H1 (cell line): ENCODE measurements around the gene TBX5. TPM values are rescaled to one million over a fixed set of nuclear protein-coding genes. Genes with fewer than 3 reads are reported as not detected.

Experiments
- ASH2L ChIP-seq: fragments of 200-600, 300-600 bp; sonication (generic); IDR thresholded peaks from one replicate; pipeline ENCODE4 v1.7.1; 2017; ENCODE audit warnings: low read length
- CBX8 ChIP-seq: fragments of 300-800, 300-1000 bp; sonication (generic); IDR thresholded peaks from 2 replicates; pipeline ENCODE4 v1.7.1; 2016; ENCODE audit warnings: low read depth, low read length, borderline replicate concordance
- CHD7 ChIP-seq: fragments of 300-600 bp; sonication (generic); IDR thresholded peaks from 2 replicates; pipeline ENCODE4 v1.7.1; 2012; ENCODE audit warnings: low read length, moderate library complexity, mild to moderate bottlenecking, inconsistent platforms; ENCODE audit not compliant: insufficient replicate concordance
- E2F6 ChIP-seq: IDR thresholded peaks from 2 replicates; pipeline ENCODE4 v1.6.1; 2012; ENCODE audit warnings: inconsistent platforms
- KDM1A ChIP-seq: fragments of 200-600, 300-600 bp; sonication (generic); IDR thresholded peaks from 2 replicates; pipeline ENCODE4 v1.7.1; 2016; ENCODE audit warnings: mild to moderate bottlenecking, low read length, borderline replicate concordance
- KDM5A ChIP-seq: fragments of 200-600 bp; IDR thresholded peaks from 2 replicates; pipeline ENCODE4 v1.7.1; 2012; ENCODE audit warnings: mild to moderate bottlenecking, low read length, inconsistent platforms, mixed read lengths
- NRF1 ChIP-seq: IDR thresholded peaks from 2 replicates; pipeline ENCODE4 v1.6.1; 2011; ENCODE audit warnings: mild to moderate bottlenecking, low read depth, low read length, improper control_type of control experiment
- POLR2AphosphoS5 ChIP-seq: IDR thresholded peaks from 2 replicates; pipeline ENCODE4 v1.6.1; 2011; ENCODE audit warnings: low read depth, low read length
- RBBP5 ChIP-seq: IDR thresholded peaks from 2 replicates; pipeline ENCODE4 v1.7.1; 2012; ENCODE audit warnings: low read depth, mild to moderate bottlenecking, inconsistent platforms, low read length, moderate library complexity, borderline replicate concordance
- SIX5 ChIP-seq: IDR thresholded peaks from 2 replicates; pipeline ENCODE4 v1.6.1; 2011; ENCODE audit warnings: mild to moderate bottlenecking, low read depth, low read length
- polyA plus RNA-seq, 7 experiments: library from polyadenylated mRNA; depleted of rRNA in 3 of 7; stranded (reverse) in 5 of 7; unstranded in 2 of 7; fragments of >200 nt in 5 of 7; fragments of 200-250 nt in 2 of 7; gene quantifications; 1 replicate in 5 of 7; 2 replicates in 1 of 7; 4 replicates in 1 of 7; pipeline versions ENCODE4 v1.2.1 to v1.2.3, GENCODE V29; 2011 to 2013; ENCODE audit warnings: missing spikeins in 2 of 7, mixed read lengths in 2 of 7
- total RNA-seq: library from RNA; stranded (reverse); fragmentation: NEBNext Ultra II Directional; extraction: Animal tissue kit (Norgen Biotek cat#: 25700); gene quantifications from 2 replicates; pipeline ENCODE4 v1.2.1, GENCODE V29; 2021

TBX5 gene
- total and polyA plus RNA-seq, 2 of the 8 experiments (the other 6 are each of a cell fraction or from before 2014, with no cell fraction given), result 0.05 TPM; not detected in 1

GRCh38 chr12:114405519-114406271 is at the start of gene TBX5 (continued):
- TF ChIP-seq CHD7, result no peak
- no peak for TF ChIP-seq RBBP5
- 0 out of 2 replicates have a peak, but pooled peaks have one; percentile 60 for TF ChIP-seq CBX8
- TF ChIP-seq KDM5A, result no peak
- TF ChIP-seq SIX5, result no peak
- no peak for TF ChIP-seq KDM1A
- no peak for TF ChIP-seq E2F6
- TF ChIP-seq NRF1, result no peak
- TF ChIP-seq ASH2L, result no peak
- TF ChIP-seq POLR2AphosphoS5, result no peak
